ENCODE measurements around the gene ZNF503. TPM values are rescaled to one million over a fixed set of nuclear protein-coding genes. Genes with fewer than 3 reads are reported as not detected.

The ZNF503 gene
- total RNA-seq, 8 experiments from 2014 or later, result 1.3 to 30.3 (median 19.0) TPM

DNA sequence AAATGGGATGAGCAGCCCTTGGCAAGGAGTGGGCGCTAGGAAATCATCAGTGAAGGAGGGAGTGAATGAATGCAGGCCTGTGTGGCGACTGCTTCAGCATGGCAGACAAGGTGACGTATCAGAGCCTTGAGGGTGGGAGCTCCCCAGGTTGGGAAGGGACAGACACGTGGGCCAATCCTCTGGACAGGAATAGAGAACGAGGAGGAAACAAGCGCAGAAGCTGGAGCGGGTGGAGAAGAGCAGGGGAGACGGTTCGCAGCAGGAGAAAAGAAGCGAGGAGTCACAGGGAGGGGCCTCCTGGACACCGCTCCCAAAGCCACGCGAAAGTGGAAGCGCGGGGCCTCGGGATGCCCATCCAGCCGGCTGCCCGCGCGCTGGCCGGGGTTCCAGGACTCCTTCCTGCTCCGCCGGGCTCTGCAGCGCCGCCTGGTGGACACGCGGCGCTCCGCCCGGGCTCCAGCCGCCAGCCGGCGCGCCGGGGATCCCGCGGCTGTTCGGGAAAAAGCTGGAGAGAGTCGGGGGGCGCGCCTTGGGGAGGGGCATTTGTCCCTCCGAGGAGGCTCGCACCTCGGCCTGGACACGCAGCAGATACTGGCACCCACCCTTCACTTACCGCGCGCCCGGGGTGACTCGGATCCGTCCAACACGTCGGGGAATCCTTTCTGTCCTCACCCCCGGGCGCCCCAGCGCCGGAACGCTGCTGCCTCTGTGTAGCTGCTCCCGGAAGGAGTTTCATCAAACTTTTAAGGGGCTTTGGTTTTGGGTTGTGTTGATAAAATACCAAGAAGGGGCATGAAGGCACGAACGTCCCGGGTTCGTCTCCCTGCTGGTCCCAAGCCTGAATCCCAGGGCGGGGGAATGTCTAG lies 6.3 kb downstream of the ZNF503 start:
- in situ Hi-C loops (cut with MboI; ENCODE audit: low pct_unique_long_range_greater_than_20kb in 2 of 9, low sequenced_read_pairs in 9 of 9, unreplicated experiment in 9 of 9), result loop anchor here in 4 of 9 experiments (10.0 to 25.0 kb wide), 6 partner anchors 517 to 1592 kb away; no protein-coding TSS in a partner anchor
- H3K4me3 ChIP-seq, result peak overlapping the region; percentile 47 to 94 (median 56)
- ATAC-seq (replicated peaks in 6 of 8), result peak; percentile 5 to 56 (median 41)
- peaks cover 5 to 10% of the 10 kb centered on the region in 2 donors for H3K4me1 ChIP-seq (replicated peaks in 1 of 2)
- peak overlapping the region in 1 of 2 donors; percentile 47 for H3K27ac ChIP-seq
- WGBS, 10 experiments, result 16 to 72% (median 43%) methylated on average over 4 to 15 of the region's 64 CpGs; no CpG with 5 or more reads in 5 of the 10 experiments

DNA sequence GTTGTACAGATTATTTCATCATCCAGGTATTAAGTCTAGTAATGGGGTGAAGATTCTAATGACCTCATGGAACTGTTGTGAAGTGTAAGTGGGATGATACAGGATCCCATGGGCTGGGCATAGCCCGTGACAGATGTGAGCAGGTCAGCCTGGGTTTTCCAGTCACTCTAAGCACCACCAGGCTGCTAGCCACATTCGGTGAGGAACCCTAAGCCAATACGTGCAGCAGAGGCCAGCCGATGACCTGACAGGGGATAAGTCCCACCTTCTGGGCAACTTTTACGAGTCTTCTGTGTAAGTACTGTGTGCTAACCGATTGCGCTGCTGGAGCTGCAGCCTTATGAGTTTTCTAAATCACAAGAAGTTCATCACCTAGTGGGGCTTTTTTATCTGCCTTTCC lies 7.3 kb downstream of the ZNF503 start:
- in situ Hi-C loops (cut with MboI; ENCODE audit: low pct_unique_long_range_greater_than_20kb in 2 of 9, low sequenced_read_pairs in 9 of 9, unreplicated experiment in 9 of 9), result loop anchor here in 4 of 9 experiments (10.0 to 25.0 kb wide), 6 partner anchors 518 to 1593 kb away; no protein-coding TSS in a partner anchor
- 60 to 100% (median 100%) methylated on average over 1 to 6 of the region's 7 CpGs; no CpG with 5 or more reads in 3 of the 10 experiments for WGBS, 10 experiments
- no peak for ATAC-seq (replicated peaks in 6 of 8)

DNA sequence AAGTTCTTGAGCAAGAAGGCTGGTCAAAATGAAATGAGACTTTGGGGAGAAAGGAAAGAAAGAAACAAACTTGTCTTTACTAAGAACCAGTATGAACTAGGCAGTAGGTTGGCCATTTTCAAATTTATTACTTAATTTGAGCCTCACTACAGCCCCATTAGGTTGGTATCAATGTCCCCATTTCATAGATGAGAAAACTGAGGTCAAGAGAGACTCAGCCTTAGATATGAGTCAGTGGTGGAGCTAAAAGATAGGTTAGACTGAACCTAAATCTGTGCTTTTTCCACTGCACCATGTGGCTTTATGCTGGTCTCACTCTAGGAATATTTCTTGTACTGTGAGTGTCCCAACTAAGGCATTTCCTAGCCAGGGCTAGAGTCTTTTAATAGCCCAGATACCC lies 8.8 kb downstream of the ZNF503 start:
- no peak overlapping the region for H3K27ac ChIP-seq
- H3K4me1 ChIP-seq (replicated peaks in 1 of 2), result peaks cover 5 to 10% of the 10 kb centered on the region in 2 donors
- H3K4me3 ChIP-seq, result no peak overlapping the region
- no peak for ATAC-seq (replicated peaks in 6 of 8)
- in situ Hi-C loops (cut with MboI; ENCODE audit: low pct_unique_long_range_greater_than_20kb in 2 of 9, low sequenced_read_pairs in 9 of 9, unreplicated experiment in 9 of 9), result loop anchor here in 4 of 9 experiments (10.0 to 25.0 kb wide), 6 partner anchors 520 to 1595 kb away; no protein-coding TSS in a partner anchor

More for the DNA sequence above, 7.3 kb downstream of the ZNF503 start:
- H3K27ac ChIP-seq, result no peak overlapping the region
- H3K4me3 ChIP-seq, result no peak overlapping the region
- H3K4me1 ChIP-seq (replicated peaks in 1 of 2), result peaks cover 5 to 10% of the 10 kb centered on the region in 2 donors

DNA sequence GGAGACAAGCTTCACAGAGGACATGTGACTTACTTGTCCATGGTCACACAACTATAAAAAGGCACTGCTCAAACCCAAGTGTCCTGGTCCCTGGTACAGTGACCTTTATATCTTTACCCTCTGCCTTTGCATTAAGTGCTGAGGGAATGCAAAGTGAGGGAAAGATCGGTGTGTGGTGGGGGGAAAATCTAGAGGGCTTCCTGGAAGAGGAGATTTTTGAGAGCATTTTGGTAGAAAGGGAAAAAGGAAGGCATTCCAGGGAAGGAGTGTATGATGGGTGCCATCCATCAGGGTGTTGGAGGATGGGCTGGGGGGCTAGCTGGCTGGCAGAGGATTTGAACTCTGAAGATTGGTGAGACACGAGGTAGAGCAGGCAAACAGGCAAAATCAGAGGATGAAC lies 9.3 kb downstream of the ZNF503 start:
- H3K4me1 ChIP-seq (replicated peaks in 1 of 2), result peaks cover 5 to 10% of the 10 kb centered on the region in 2 donors
- WGBS, 10 experiments, result 0 to 100% (median 80%) methylated on average over 1 to 2 of the region's 2 CpGs; no CpG with 5 or more reads in 5 of the 10 experiments
- ATAC-seq (replicated peaks in 6 of 8), result no peak
- in situ Hi-C loops (cut with MboI; ENCODE audit: low pct_unique_long_range_greater_than_20kb in 2 of 9, low sequenced_read_pairs in 9 of 9, unreplicated experiment in 9 of 9), result loop anchor here in 4 of 9 experiments (10.0 to 25.0 kb wide), 6 partner anchors 520 to 1595 kb away; no protein-coding TSS in a partner anchor
- no peak overlapping the region for H3K4me3 ChIP-seq
- H3K27ac ChIP-seq, result no peak overlapping the region

DNA sequence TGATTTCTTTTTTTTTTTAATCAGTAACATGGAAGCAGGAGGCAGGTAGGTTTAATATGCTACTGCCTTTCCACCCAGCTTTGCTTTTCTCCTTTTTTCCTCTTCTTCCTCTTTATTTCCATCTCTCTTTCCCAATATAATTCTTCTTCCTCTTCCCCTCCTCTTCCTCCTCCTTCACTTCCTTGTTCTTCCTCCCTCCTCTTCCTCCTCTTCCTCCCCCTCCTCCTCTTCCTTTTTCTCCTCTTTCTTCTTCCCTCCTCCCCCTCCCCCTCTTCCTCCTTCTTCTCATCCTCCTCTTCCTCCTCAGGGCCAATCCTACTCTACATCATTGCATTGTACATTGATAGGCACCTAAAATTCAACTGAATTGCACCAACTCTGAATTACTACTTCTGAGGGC lies 11.4 kb downstream of the ZNF503 start:
- no peak for ATAC-seq (replicated peaks in 6 of 8)
- in situ Hi-C loops (cut with MboI; ENCODE audit: low pct_unique_long_range_greater_than_20kb in 2 of 9, low sequenced_read_pairs in 9 of 9, unreplicated experiment in 9 of 9), result loop anchor here in 4 of 9 experiments (10.0 to 25.0 kb wide), 6 partner anchors 522 to 1597 kb away; no protein-coding TSS in a partner anchor
- H3K4me3 ChIP-seq, result no peak overlapping the region
- H3K4me1 ChIP-seq (replicated peaks in 1 of 2), result peaks cover 3 to 5% of the 10 kb centered on the region in 2 donors
- H3K27ac ChIP-seq, result no peak overlapping the region

DNA sequence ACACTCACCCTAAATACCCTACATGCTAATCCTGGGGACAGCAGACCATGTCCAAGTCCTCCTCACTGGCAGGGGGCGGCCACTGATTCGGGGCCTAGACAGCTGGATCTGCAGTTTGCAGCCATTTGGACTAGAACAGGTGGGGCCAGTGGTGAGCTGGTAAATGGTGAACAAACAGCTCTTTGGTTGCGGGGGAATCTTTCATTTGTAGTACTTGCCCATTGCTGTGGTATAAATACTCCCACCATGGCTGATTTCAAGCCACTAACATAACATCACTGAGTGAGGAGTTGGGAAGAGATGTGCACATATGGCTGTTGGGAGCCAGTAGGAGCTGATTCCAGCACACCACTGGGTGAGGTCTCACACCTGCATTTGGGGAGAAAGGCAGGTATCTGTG lies 13.5 kb downstream of the ZNF503 start:
- in situ Hi-C loops (cut with MboI; ENCODE audit: low pct_unique_long_range_greater_than_20kb in 2 of 9, low sequenced_read_pairs in 9 of 9, unreplicated experiment in 9 of 9), result loop anchor here in 4 of 9 experiments (25.0 kb wide), 4 partner anchors 524 to 1599 kb away; no protein-coding TSS in a partner anchor
- Histone ChIP-seq H3K4me3 (no peak overlapping the region), H3K27ac (no peak overlapping the region), H3K4me1 (replicated peaks in 1 of 2) (peaks cover 0 to 4% of the 10 kb centered on the region in 2 donors)
- ATAC-seq (replicated peaks in 6 of 8), result no peak
- WGBS, 10 experiments, result 94 to 100% (median 100%) methylated on average over 1 to 3 of the region's 3 CpGs; no CpG with 5 or more reads in 6 of the 10 experiments

DNA sequence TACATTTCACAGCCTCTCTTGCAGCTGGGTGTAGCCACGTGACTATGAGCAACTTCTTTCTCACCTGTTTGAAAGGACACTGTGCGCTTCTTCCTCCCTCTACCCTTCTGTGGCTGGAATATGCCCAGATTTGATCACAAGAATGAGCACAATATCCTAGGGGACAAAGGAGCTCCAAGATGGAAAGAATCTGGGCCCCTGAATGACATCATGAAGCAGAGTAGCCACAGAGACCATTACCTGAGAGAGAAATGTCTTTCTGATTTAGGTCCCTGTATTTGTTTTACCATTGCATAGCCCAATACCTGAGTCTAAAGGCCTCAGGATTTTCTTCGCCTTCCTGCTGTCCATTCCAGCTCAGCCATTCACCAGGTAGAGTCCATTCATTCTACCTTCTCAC lies 15.4 kb downstream of the ZNF503 start:
- no peak for ATAC-seq (replicated peaks in 6 of 8)
- H3K4me1 ChIP-seq (replicated peaks in 1 of 2), result peaks cover 0 to 4% of the 10 kb centered on the region in 2 donors
- 60 to 100% (median 83%) methylated on average over 1 to 3 of the region's 3 CpGs; no CpG with 5 or more reads in 1 of the 10 experiments for WGBS, 10 experiments
- in situ Hi-C loops (cut with MboI; ENCODE audit: low pct_unique_long_range_greater_than_20kb in 2 of 9, low sequenced_read_pairs in 9 of 9, unreplicated experiment in 9 of 9), result loop anchor here in 4 of 9 experiments (25.0 kb wide), 4 partner anchors 526 to 1601 kb away; no protein-coding TSS in a partner anchor
- H3K4me3 ChIP-seq, result no peak overlapping the region
- no peak overlapping the region for H3K27ac ChIP-seq

DNA sequence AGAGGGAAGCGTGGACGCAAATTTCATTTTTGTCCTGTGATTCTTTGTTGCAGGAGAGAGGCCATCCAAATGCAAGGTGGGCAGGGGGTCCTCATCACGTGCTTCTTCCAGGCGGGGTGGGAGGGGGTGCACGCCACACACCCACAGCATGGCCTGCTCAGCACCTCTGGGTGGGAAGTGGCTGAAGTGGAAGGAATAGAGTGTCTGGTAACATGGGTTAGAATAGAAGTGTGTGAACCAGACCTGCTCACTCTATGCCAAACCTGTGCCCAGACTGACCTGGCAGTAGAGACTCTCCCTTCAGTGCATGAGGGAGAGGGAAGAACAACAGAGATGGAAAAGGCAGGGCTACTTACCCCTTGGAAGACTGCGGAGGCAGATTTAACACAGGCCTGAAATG lies 21.7 kb downstream of the ZNF503 start:
- H3K4me3 ChIP-seq, result no peak overlapping the region
- in situ Hi-C loops (cut with MboI; ENCODE audit: low pct_unique_long_range_greater_than_20kb in 2 of 9, low sequenced_read_pairs in 9 of 9, unreplicated experiment in 9 of 9), result loop anchor here in 4 of 9 experiments (25.0 kb wide), 4 partner anchors 532 to 1607 kb away; no protein-coding TSS in a partner anchor

DNA sequence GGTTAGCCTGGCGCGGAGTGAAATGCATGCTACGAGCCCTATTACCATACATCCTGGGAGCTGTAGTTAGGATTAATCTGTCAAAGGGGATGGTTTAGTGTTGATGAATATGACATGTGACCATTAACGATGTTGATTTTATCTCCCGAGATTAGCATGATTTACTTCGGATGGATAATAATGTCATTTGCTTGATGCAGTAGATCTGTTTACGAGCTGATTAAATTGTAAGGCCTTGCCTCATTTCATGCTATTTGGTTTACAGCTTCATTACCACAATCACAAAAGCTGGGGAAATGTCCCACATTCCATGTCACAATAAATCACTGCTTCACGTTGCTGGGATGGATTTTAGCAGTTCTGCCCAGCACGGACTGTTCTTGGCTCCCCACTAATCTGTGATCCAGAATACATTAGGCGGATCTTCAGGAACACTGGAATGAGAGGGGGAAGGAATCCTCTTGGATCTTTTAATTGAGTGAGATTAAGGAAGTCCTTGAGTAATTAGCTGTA lies 22.3 kb downstream of the ZNF503 start:
- no peak overlapping the region for H3K27ac ChIP-seq
- H3K4me3 ChIP-seq, result no peak overlapping the region
- peak in 6 of 8 experiments; percentile 79 to 94 (median 86) for ATAC-seq (replicated peaks in 6 of 8)
- WGBS, 10 experiments, result 0 to 58% (median 19%) methylated on average over 1 to 9 of the region's 10 CpGs; no CpG with 5 or more reads in 1 of the 10 experiments
- in situ Hi-C loops (cut with MboI; ENCODE audit: low pct_unique_long_range_greater_than_20kb in 2 of 9, low sequenced_read_pairs in 9 of 9, unreplicated experiment in 9 of 9), result loop anchor here in 4 of 9 experiments (25.0 kb wide), 4 partner anchors 533 to 1608 kb away; no protein-coding TSS in a partner anchor
- peaks cover 29 to 31% of the 10 kb centered on the region in 2 donors for H3K4me1 ChIP-seq (replicated peaks in 1 of 2)

More for the DNA sequence above, 21.7 kb downstream of the ZNF503 start:
- Histone ChIP-seq H3K27ac (peak overlapping the region in 1 of 2 donors; percentile 34), H3K4me1 (replicated peaks in 1 of 2) (peaks cover 29 to 31% of the 10 kb centered on the region in 2 donors)
- ATAC-seq (replicated peaks in 6 of 8), result peak in 4 of 8 experiments; percentile 5 to 12 (median 8)
- WGBS, 10 experiments, result 80 to 100% (median 92%) methylated on average over 1 to 2 of the region's 6 CpGs; no CpG with 5 or more reads in 6 of the 10 experiments

DNA sequence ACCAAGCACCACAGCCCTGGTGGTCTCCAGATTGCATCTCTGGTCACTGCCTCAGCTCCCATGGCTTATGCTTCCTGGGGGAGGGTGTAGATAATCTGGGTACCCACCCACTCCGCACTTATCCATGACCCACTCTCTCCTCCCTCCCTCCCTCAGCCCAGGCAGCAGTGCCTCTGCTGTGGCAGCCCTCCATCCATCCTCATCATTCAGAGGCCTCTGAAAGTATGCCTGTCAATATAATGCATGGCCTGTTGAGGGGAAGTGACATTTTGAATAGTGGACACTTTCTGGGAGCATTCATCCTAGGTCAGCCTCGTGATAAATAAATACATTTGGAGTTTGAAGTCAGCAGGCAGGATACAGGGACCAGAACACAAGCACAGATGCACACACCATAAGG lies 23.2 kb downstream of the ZNF503 start:
- in situ Hi-C loops (cut with MboI; ENCODE audit: low pct_unique_long_range_greater_than_20kb in 2 of 9, low sequenced_read_pairs in 9 of 9, unreplicated experiment in 9 of 9), result loop anchor here in 4 of 9 experiments (25.0 kb wide), 4 partner anchors 534 to 1609 kb away; no protein-coding TSS in a partner anchor
- Histone ChIP-seq H3K4me3 (no peak overlapping the region), H3K4me1 (replicated peaks in 1 of 2) (peaks cover 27 to 29% of the 10 kb centered on the region in 2 donors), H3K27ac (peak overlapping the region; percentile 15 to 35)
- peak in 5 of 8 experiments; percentile 11 to 62 (median 16) for ATAC-seq (replicated peaks in 6 of 8)
- WGBS, 10 experiments, result 40 to 100% (median 48%) methylated on average over 1 to 2 of the region's 2 CpGs; no CpG with 5 or more reads in 7 of the 10 experiments

DNA sequence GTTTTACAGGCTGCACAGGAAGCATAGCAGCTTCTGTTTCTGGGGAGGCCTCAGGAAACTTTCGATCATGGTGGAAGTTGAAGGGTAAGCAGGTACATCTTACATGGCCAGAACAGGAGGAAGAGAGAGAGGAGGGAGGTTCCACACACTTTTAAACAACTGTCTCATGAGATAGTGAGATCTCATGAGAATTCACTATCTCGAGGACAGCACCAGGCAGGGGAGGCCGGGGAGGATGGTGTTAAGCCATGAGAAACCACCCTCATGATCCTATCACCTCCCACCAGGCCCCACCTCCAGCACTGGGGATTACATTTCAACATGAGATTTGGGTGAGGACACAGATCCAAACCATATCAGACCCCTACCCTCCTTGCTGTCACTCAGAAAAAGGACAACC lies 23.7 kb downstream of the ZNF503 start:
- Histone ChIP-seq H3K4me1 (replicated peaks in 1 of 2) (peaks cover 27 to 29% of the 10 kb centered on the region in 2 donors), H3K27ac (peak overlapping the region; percentile 4 to 35), H3K4me3 (no peak overlapping the region)
- no peak for ATAC-seq (replicated peaks in 6 of 8)
- in situ Hi-C loops (cut with MboI; ENCODE audit: low pct_unique_long_range_greater_than_20kb in 2 of 9, low sequenced_read_pairs in 9 of 9, unreplicated experiment in 9 of 9), result loop anchor here in 4 of 9 experiments (25.0 kb wide), 4 partner anchors 534 to 1609 kb away; no protein-coding TSS in a partner anchor
- 84 to 90% (median 87%) methylated on average over 2 to 3 of the region's 3 CpGs; no CpG with 5 or more reads in 6 of the 10 experiments for WGBS, 10 experiments

DNA sequence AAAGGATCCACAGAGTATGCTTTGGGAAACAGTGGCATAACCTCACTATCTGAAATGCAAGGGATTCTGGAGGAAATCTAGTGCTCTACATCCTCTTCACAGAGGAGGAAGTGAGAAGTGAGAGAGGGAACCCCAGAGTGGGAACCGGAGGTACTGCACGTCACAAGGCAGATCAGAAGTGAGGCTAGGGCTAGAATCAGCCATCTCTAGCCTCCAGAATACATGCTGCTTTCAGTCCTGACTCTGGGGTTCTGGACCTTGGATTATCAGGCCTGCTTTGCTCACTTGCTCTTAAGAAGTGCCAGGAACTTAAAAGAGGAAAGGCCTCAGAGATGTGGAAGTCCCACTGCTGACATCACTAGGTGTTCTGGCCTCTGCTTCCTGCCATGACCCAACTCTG lies 25.7 kb downstream of the ZNF503 start:
- WGBS, 10 experiments, result 100% methylated on average over 1 of the region's 2 CpGs; no CpG with 5 or more reads in 8 of the 10 experiments
- H3K4me3 ChIP-seq, result no peak overlapping the region
- in situ Hi-C loops (cut with MboI; ENCODE audit: low pct_unique_long_range_greater_than_20kb in 2 of 9, low sequenced_read_pairs in 9 of 9, unreplicated experiment in 9 of 9), result loop anchor here in 4 of 9 experiments (25.0 kb wide), 4 partner anchors 536 to 1611 kb away; no protein-coding TSS in a partner anchor
- H3K4me1 ChIP-seq (replicated peaks in 1 of 2), result peaks cover 27 to 29% of the 10 kb centered on the region in 2 donors
- H3K27ac ChIP-seq, result no peak overlapping the region
- ATAC-seq (replicated peaks in 6 of 8), result no peak
